Natural killer cell treated with Interleukin-12 subunit alpha and Interleukin-12 subunit beta and Interleukin-15 and Interleukin-18, amount 100 ng/mL, for 72 hours (primary cell): ENCODE measurements around the gene LRRFIP2. TPM values are rescaled to one million over a fixed set of nuclear protein-coding genes. Genes with fewer than 3 reads are reported as not detected.

ENCODE experiments used
- ATAC-seq, 2 donors: fragments of 150-1000 bp; cut with Tn5 transposase in 1 of 2; sonication (Bioruptor Pico), chemical (Tn5 transposase) in 1 of 2; 2 replicates each; pipeline ENCODE4 v1.10.0; 2021
- DNase-seq: peaks from one replicate; pipeline ENCODE4 v3.0.0; 2022; ENCODE audit warnings: low spot score
- H3K27ac Mint-ChIP-seq, 2 donors: 1 replicate in 1 of 2; 2 replicates in 1 of 2; pipeline ENCODE4 v1.8.0; 2022; ENCODE audit warnings: mixed read lengths in 2 of 2, mild to moderate bottlenecking in 1 of 2, moderate library complexity in 1 of 2
- H3K27me3 Mint-ChIP-seq, 2 donors: 1 replicate in 1 of 2; 2 replicates in 1 of 2; pipeline ENCODE4 v1.8.0; 2022; ENCODE audit warnings: mixed read lengths in 2 of 2
- H3K36me3 Mint-ChIP-seq: one replicate; pipeline ENCODE4 v1.8.0; 2022; ENCODE audit warnings: mixed read lengths
- H3K4me1 Mint-ChIP-seq, 2 donors: 1 replicate in 1 of 2; 2 replicates in 1 of 2; pipeline ENCODE4 v1.8.0; 2022; ENCODE audit warnings: low read depth in 2 of 2, mixed read lengths in 2 of 2, mild to moderate bottlenecking in 1 of 2
- H3K4me3 Mint-ChIP-seq: one replicate; pipeline ENCODE4 v1.8.0; 2022; ENCODE audit warnings: mixed read lengths
- H3K9me3 Mint-ChIP-seq: 2 replicates; pipeline ENCODE4 v1.8.0; 2022; ENCODE audit warnings: mixed read lengths
- total RNA-seq, 2 donors: library from RNA; stranded (reverse); gene quantifications; one replicate each; pipeline ENCODE4 v1.2.3, GENCODE V29; 2022

Gene LRRFIP2
- total RNA-seq, 2 donors from 2014 or later = 37.2 to 52.0 TPM

- Mint-ChIP-seq H3K27ac (no peak overlapping the region), H3K9me3 (no peaks in the 10 kb centered on the region), H3K36me3 (no peaks in the 10 kb centered on the region), H3K4me3 (no peak overlapping the region), H3K4me1 (no peaks in the 10 kb centered on the region), H3K27me3 (no peaks in the 10 kb centered on the region)
- DNase-seq (no peak), ATAC-seq (no peak)
These were observed 59.9 kb downstream of the LRRFIP2 start for GRCh38 chr3:37114251-37115145.

- Mint-ChIP-seq H3K27me3 (no peaks in the 10 kb centered on the region), H3K27ac (no peak overlapping the region), H3K4me3 (no peak overlapping the region), H3K36me3 (no peaks in the 10 kb centered on the region), H3K9me3 (no peaks in the 10 kb centered on the region), H3K4me1 (no peaks in the 10 kb centered on the region)
- DNase-seq (no peak), ATAC-seq (no peak)
These were observed 61.4 kb downstream of the LRRFIP2 start for GRCh38 chr3:37112987-37113386.

DNA sequence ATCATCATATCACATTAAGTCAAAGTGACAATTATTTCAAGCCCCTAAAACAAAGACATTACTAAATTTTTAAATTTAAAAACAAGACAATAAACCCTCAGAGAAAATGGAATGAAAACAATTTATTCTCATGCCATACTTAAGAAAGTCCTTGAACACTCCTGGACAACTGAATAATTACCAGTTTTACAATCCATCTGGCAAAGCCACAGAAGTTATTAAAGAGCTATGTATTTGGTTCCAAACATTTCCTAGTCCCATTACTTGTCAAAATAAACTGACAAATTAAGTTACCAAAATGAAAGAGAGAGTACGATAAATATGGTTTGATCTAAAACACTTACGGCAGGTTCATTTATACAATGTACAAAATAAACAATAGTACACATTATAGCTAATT, 63.2 kb downstream of the LRRFIP2 start:
- DNase-seq (no peak), ATAC-seq (no peak)
- Mint-ChIP-seq H3K4me3 (no peak overlapping the region), H3K4me1 (no peaks in the 10 kb centered on the region), H3K27me3 (no peaks in the 10 kb centered on the region), H3K36me3 (no peaks in the 10 kb centered on the region), H3K9me3 (no peaks in the 10 kb centered on the region), H3K27ac (no peak overlapping the region)

DNA sequence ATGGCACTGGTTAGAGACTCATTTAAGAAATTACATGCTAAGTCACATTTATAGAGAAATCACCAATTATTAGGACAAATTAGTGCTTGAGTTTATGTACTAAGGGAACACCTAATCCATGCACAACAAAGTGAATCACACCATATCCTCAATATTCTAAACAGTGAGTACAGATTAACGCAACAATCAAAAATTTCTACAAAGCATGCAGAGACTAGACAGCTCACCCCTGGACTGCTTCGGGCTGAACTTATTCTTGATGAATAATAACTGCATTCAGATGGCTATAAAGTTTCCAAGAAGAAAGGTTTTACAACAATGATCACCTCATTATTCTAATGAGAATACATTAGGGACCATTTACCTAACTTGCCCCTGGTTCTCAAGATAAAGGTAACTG, 66.5 kb downstream of the LRRFIP2 start:
- ATAC-seq = no peak
- H3K4me1 Mint-ChIP-seq = no peaks in the 10 kb centered on the region
- no peaks in the 10 kb centered on the region for H3K9me3 Mint-ChIP-seq
- H3K4me3 Mint-ChIP-seq = no peak overlapping the region
- no peak for DNase-seq
- no peaks in the 10 kb centered on the region for H3K36me3 Mint-ChIP-seq
- H3K27me3 Mint-ChIP-seq = no peaks in the 10 kb centered on the region
- no peak overlapping the region for H3K27ac Mint-ChIP-seq

GRCh38 chr3:37103103-37103808, 71.1 kb downstream of the LRRFIP2 start:
- Mint-ChIP-seq H3K27me3 (no peaks in the 10 kb centered on the region), H3K4me1 (no peaks in the 10 kb centered on the region), H3K4me3 (no peak overlapping the region), H3K36me3 (peaks cover 6% of the 10 kb centered on the region), H3K27ac (no peak overlapping the region), H3K9me3 (no peaks in the 10 kb centered on the region)
- DNase-seq = no peak
- ATAC-seq = no peak

- ATAC-seq (no peak), DNase-seq (no peak)
- H3K4me1 Mint-ChIP-seq = peaks cover 0 to 3% of the 10 kb centered on the region in 2 donors
- H3K4me3 Mint-ChIP-seq = no peak overlapping the region
- no peak overlapping the region for H3K27ac Mint-ChIP-seq
- H3K9me3 Mint-ChIP-seq = no peaks in the 10 kb centered on the region
- no peaks in the 10 kb centered on the region for H3K27me3 Mint-ChIP-seq
- peaks cover 6% of the 10 kb centered on the region for H3K36me3 Mint-ChIP-seq
These were observed 74.0 kb downstream of the LRRFIP2 start for GRCh38 chr3:37100411-37100810.

DNA sequence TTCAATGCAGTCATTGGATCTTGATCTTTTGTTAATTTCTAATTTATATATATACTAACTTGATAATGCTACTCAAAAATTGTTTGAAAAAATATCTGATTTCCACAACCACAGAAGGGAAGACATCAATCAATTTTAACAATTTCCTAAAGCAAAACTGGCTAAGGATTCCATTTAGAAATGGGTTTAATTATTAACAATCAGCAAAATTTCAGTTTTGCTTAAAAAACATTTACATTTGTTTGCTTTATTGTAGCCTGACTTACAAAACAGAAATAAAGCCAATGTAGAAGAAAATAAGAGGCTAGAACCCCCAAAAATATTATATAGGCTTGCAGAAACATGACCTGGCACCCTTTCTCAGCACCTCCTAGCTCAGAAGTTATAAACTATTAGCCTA, 74.9 kb downstream of the LRRFIP2 start:
- Mint-ChIP-seq H3K27ac (no peak overlapping the region), H3K36me3 (peaks cover 6% of the 10 kb centered on the region), H3K4me1 (peaks cover 0 to 3% of the 10 kb centered on the region in 2 donors), H3K27me3 (no peaks in the 10 kb centered on the region), H3K4me3 (no peak overlapping the region), H3K9me3 (no peaks in the 10 kb centered on the region)
- ATAC-seq (no peak), DNase-seq (no peak)

GRCh38 chr3:37098884-37099283, 75.5 kb downstream of the LRRFIP2 start:
- Mint-ChIP-seq H3K36me3 (peaks cover 7% of the 10 kb centered on the region), H3K4me1 (peaks cover 0 to 3% of the 10 kb centered on the region in 2 donors), H3K4me3 (no peak overlapping the region), H3K27ac (no peak overlapping the region), H3K9me3 (no peaks in the 10 kb centered on the region), H3K27me3 (no peaks in the 10 kb centered on the region)
- ATAC-seq (no peak), DNase-seq (no peak)

GRCh38 chr3:37097776-37098175, 76.6 kb downstream of the LRRFIP2 start:
- no peak overlapping the region for H3K4me3 Mint-ChIP-seq
- H3K9me3 Mint-ChIP-seq = no peaks in the 10 kb centered on the region
- no peaks in the 10 kb centered on the region for H3K27me3 Mint-ChIP-seq
- DNase-seq (no peak), ATAC-seq (no peak)
- peaks cover 15% of the 10 kb centered on the region for H3K36me3 Mint-ChIP-seq
- H3K27ac Mint-ChIP-seq = no peak overlapping the region
- H3K4me1 Mint-ChIP-seq = peaks cover 0 to 3% of the 10 kb centered on the region in 2 donors

GRCh38 chr3:37096975-37097374, 77.4 kb downstream of the LRRFIP2 start:
- H3K27ac Mint-ChIP-seq = no peak overlapping the region

DNA sequence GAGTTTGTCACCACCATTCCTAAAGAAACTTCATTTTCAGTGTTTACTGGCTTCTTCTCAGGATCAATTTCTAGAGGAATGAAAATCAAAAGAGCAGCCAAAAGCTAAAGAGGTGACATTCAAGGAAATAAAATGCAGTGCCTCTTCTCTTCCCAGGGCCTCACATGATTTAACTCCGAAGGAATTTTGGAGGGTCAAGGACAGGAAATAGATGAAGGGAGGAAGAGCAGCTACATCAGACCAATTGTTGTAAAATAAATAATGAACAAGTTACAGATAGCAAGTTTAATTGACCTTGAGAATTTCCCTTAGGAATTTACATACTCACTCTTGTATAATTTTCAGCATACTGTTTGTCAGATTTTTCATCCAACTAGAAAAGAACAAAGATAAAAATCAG, 78.1 kb downstream of the LRRFIP2 start:
- Mint-ChIP-seq H3K4me1 (peaks cover 0 to 3% of the 10 kb centered on the region in 2 donors), H3K4me3 (no peak overlapping the region), H3K27ac (no peak overlapping the region), H3K36me3 (peaks cover 9% of the 10 kb centered on the region), H3K9me3 (no peaks in the 10 kb centered on the region), H3K27me3 (no peaks in the 10 kb centered on the region)
- DNase-seq (no peak), ATAC-seq (no peak)

More at GRCh38 chr3:37096975-37097374, 77.4 kb downstream of the LRRFIP2 start:
- ATAC-seq (no peak), DNase-seq (no peak)
- no peaks in the 10 kb centered on the region for H3K27me3 Mint-ChIP-seq
- peaks cover 11% of the 10 kb centered on the region for H3K36me3 Mint-ChIP-seq
- peaks cover 0 to 3% of the 10 kb centered on the region in 2 donors for H3K4me1 Mint-ChIP-seq
- no peaks in the 10 kb centered on the region for H3K9me3 Mint-ChIP-seq
- no peak overlapping the region for H3K4me3 Mint-ChIP-seq

- H3K4me1 Mint-ChIP-seq = peaks cover 0 to 3% of the 10 kb centered on the region in 2 donors
- H3K27ac Mint-ChIP-seq = no peak overlapping the region
- no peaks in the 10 kb centered on the region for H3K27me3 Mint-ChIP-seq
- no peak for DNase-seq
- peaks cover 9% of the 10 kb centered on the region for H3K36me3 Mint-ChIP-seq
- H3K9me3 Mint-ChIP-seq = no peaks in the 10 kb centered on the region
- no peak for ATAC-seq
- no peak overlapping the region for H3K4me3 Mint-ChIP-seq
These were observed 79.7 kb downstream of the LRRFIP2 start for GRCh38 chr3:37094636-37095035.

GRCh38 chr3:37093481-37093880, 80.9 kb downstream of the LRRFIP2 start:
- peaks cover 0 to 3% of the 10 kb centered on the region in 2 donors for H3K4me1 Mint-ChIP-seq
- peaks cover 9% of the 10 kb centered on the region for H3K36me3 Mint-ChIP-seq
- H3K27ac Mint-ChIP-seq = no peak overlapping the region
- H3K27me3 Mint-ChIP-seq = no peaks in the 10 kb centered on the region
- no peak for DNase-seq
- no peak overlapping the region for H3K4me3 Mint-ChIP-seq
- no peaks in the 10 kb centered on the region for H3K9me3 Mint-ChIP-seq
- no peak for ATAC-seq

- Mint-ChIP-seq H3K27me3 (no peaks in the 10 kb centered on the region), H3K4me3 (no peak overlapping the region), H3K9me3 (no peaks in the 10 kb centered on the region), H3K4me1 (peaks cover 0 to 3% of the 10 kb centered on the region in 2 donors), H3K27ac (no peak overlapping the region), H3K36me3 (peaks cover 9% of the 10 kb centered on the region)
- DNase-seq (no peak), ATAC-seq (no peak)
These were observed 81.9 kb downstream of the LRRFIP2 start for GRCh38 chr3:37092484-37092883.
